Measurements from ENCODE around the gene JOSD2. TPM values are rescaled to one million over a fixed set of nuclear protein-coding genes. Genes with fewer than 3 reads are reported as not detected.

The JOSD2 gene
- total and polyA plus RNA-seq, 2 donors (not counting 1 experiment from before 2014, with no cell fraction given): 25.0 to 32.8 TPM

DNA sequence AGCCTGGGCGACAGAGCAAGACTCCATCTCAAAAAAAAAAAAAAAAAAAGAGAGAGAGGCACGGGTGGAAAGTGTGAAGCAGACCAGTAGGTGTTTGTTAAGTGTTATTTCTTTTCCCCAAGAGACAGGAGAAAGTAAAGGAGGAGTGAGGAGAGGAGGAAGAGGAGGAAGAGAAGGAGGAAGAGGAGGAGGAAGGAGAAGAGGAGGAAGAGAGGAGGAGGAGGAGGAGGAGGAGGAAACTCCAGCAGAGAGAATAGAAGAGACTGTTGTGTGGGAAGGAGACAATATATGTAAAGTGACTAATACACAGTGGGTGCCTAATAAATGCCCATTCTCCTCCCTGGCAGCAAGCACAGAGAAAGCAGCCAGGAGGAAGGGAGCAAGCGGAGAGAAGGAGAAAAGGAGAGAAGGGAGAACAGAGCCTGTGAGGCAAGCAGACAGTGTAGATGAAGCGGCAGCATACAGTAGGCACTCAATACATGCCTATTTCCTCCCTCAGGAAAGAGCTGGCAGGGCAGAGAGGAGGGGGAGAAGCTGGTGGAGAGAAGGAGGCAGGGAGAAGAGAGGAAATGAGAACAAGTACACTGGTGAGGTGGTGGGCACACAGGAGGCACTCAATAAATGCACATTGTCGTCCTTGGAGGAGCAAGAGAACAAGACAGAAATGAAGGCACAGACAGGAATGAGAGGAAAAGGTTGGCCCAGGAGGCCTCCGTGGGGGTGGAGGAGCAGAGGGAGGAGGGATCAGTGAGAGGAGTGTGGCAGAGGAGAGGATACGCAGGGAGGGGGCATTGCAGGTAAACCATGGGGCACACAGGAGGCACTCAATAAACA, 16.6 kb downstream of the JOSD2 start:
- H3K79me2 ChIP-seq (ENCODE audit: control insufficient read depth, insufficient read depth, low read length): no peaks in the 10 kb centered on the region
- H3K27me3 ChIP-seq (replicated peaks in 1 of 4; ENCODE audit: control extremely low read depth in 1 of 4, control insufficient read depth in 3 of 4, insufficient read depth in 4 of 4, low read length in 3 of 4): no peaks in the 10 kb centered on the region
- no peak overlapping the region for H3K4me2 ChIP-seq (replicated peaks; ENCODE audit: low read depth, low read length, poor library complexity, severe bottlenecking)
- H3K4me3 Mint-ChIP-seq: no peak overlapping the region
- H3K27ac ChIP-seq (ENCODE audit: low read length in 2 of 2): no peak overlapping the region
- 71% methylated on average over 2 of the region's 7 CpGs for WGBS (ENCODE audit: insufficient coverage)
- no peak overlapping the region for H2AFZ ChIP-seq (ENCODE audit: insufficient read depth, low read depth, low read length, poor library complexity, severe bottlenecking)
- H3K9me3 ChIP-seq (ENCODE audit: control extremely low read depth in 1 of 3, control insufficient read depth in 2 of 3, insufficient read depth in 1 of 3, low read length in 2 of 3): peaks cover 0 to 8% (median 0%) of the 10 kb centered on the region in 3 donors
- TF ChIP-seq, protein P1, sequence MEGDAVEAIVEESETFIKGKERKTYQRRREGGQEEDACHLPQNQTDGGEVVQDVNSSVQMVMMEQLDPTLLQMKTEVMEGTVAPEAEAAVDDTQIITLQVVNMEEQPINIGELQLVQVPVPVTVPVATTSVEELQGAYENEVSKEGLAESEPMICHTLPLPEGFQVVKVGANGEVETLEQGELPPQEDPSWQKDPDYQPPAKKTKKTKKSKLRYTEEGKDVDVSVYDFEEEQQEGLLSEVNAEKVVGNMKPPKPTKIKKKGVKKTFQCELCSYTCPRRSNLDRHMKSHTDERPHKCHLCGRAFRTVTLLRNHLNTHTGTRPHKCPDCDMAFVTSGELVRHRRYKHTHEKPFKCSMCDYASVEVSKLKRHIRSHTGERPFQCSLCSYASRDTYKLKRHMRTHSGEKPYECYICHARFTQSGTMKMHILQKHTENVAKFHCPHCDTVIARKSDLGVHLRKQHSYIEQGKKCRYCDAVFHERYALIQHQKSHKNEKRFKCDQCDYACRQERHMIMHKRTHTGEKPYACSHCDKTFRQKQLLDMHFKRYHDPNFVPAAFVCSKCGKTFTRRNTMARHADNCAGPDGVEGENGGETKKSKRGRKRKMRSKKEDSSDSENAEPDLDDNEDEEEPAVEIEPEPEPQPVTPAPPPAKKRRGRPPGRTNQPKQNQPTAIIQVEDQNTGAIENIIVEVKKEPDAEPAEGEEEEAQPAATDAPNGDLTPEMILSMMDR (IDR thresholded peaks at IDR 0.05): no peak
- no peak for TF ChIP-seq EZH2 (IDR thresholded peaks at IDR 0.05; ENCODE audit: borderline replicate concordance, insufficient read depth, low read depth, low read length, poor library complexity, severe bottlenecking)
- no peak overlapping the region for H3K9ac ChIP-seq (ENCODE audit: low read length)
- POLR2A ChIA-PET: no interaction called here
- H3K36me3 ChIP-seq (replicated peaks in 1 of 2; ENCODE audit: control extremely low read depth in 1 of 2, control insufficient read depth in 1 of 2, extremely low read depth in 1 of 2, insufficient read depth in 2 of 2, low read length in 1 of 2): no peaks in the 10 kb centered on the region
- no peaks in the 10 kb centered on the region for H3K27me3 Mint-ChIP-seq
- no peak for ATAC-seq (ENCODE audit: low read depth)
- no peaks in the 10 kb centered on the region for H4K20me1 ChIP-seq (ENCODE audit: control insufficient read depth, insufficient read depth, low read length, poor library complexity, severe bottlenecking)
- H3K4me1 Mint-ChIP-seq: peaks cover 23% of the 10 kb centered on the region
- CTCF ChIA-PET: interaction anchor here (0.5 kb wide), 1 partner anchor 307 kb away, joined by 4 read pairs; no protein-coding TSS in a partner anchor
- no peak for DNase-seq
- H3K9me3 Mint-ChIP-seq (ENCODE audit: insufficient read depth): no peaks in the 10 kb centered on the region
- H3K27ac Mint-ChIP-seq: peak overlapping the region; percentile 37
- H3K4me3 ChIP-seq (ENCODE audit: control extremely low read depth in 1 of 5, extremely low read depth in 1 of 5, insufficient read depth in 1 of 5, low read depth in 2 of 5, low read length in 4 of 5): no peak overlapping the region
- intact Hi-C loops (cut with micrococcal nuclease): no loop called here
- peaks cover 12% of the 10 kb centered on the region in 2 donors for H3K4me1 ChIP-seq (ENCODE audit: control insufficient read depth in 2 of 2, insufficient read depth in 2 of 2, low read length in 2 of 2)

DNA sequence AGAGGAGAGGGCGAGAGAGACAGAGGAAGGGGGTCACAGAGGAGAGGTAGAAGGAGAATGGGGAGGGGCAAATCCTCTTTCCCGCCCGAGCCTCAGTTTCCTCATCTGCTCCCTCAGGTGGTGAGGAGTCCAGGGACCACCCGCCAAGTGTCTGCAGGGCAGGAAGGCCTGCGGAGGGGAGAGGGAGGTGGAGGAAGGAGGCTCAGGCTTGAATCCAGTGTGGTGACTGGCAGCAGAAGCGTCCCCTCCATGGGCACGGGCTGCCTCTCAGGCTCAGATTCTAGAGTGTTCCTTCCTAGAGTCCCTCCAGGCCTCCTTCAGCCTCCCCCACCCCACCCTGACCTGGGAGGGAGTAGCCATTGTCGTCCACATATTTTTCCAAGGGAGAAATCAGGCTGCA, 17.8 kb downstream of the JOSD2 start:
- Histone ChIP-seq H3K9ac (ENCODE audit: low read length) (no peak overlapping the region), H3K4me3 (ENCODE audit: control extremely low read depth in 1 of 5, extremely low read depth in 1 of 5, insufficient read depth in 1 of 5, low read depth in 2 of 5, low read length in 4 of 5) (no peak overlapping the region), H3K27me3 (replicated peaks in 1 of 4; ENCODE audit: control extremely low read depth in 1 of 4, control insufficient read depth in 3 of 4, insufficient read depth in 4 of 4, low read length in 3 of 4) (no peaks in the 10 kb centered on the region), H3K4me2 (replicated peaks; ENCODE audit: low read depth, low read length, poor library complexity, severe bottlenecking) (no peak overlapping the region), H3K9me3 (ENCODE audit: control extremely low read depth in 1 of 3, control insufficient read depth in 2 of 3, insufficient read depth in 1 of 3, low read length in 2 of 3) (peaks cover 0 to 5% (median 0%) of the 10 kb centered on the region in 3 donors), H3K27ac (ENCODE audit: low read length in 2 of 2) (no peak overlapping the region), H3K4me1 (ENCODE audit: control insufficient read depth in 2 of 2, insufficient read depth in 2 of 2, low read length in 2 of 2) (peaks cover 12% of the 10 kb centered on the region in 2 donors), H3K36me3 (replicated peaks in 1 of 2; ENCODE audit: control extremely low read depth in 1 of 2, control insufficient read depth in 1 of 2, extremely low read depth in 1 of 2, insufficient read depth in 2 of 2, low read length in 1 of 2) (no peaks in the 10 kb centered on the region), H3K79me2 (ENCODE audit: control insufficient read depth, insufficient read depth, low read length) (no peaks in the 10 kb centered on the region), H2AFZ (ENCODE audit: insufficient read depth, low read depth, low read length, poor library complexity, severe bottlenecking) (no peak overlapping the region), H4K20me1 (ENCODE audit: control insufficient read depth, insufficient read depth, low read length, poor library complexity, severe bottlenecking) (no peaks in the 10 kb centered on the region)
- H3K4me3 Mint-ChIP-seq: no peak overlapping the region
- peaks cover 24% of the 10 kb centered on the region for H3K4me1 Mint-ChIP-seq
- ChIA-PET POLR2A (no interaction called here), CTCF (no interaction called here)
- no peaks in the 10 kb centered on the region for H3K9me3 Mint-ChIP-seq (ENCODE audit: insufficient read depth)
- H3K27ac Mint-ChIP-seq: no peak overlapping the region
- intact Hi-C loops (cut with micrococcal nuclease): no loop called here
- ATAC-seq (ENCODE audit: low read depth) (no peak), DNase-seq (no peak)
- H3K27me3 Mint-ChIP-seq: no peaks in the 10 kb centered on the region
- WGBS (ENCODE audit: insufficient coverage): 96% methylated on average over 8 of the region's 8 CpGs
- no peak for TF ChIP-seq EZH2 (IDR thresholded peaks at IDR 0.05; ENCODE audit: borderline replicate concordance, insufficient read depth, low read depth, low read length, poor library complexity, severe bottlenecking)
- TF ChIP-seq, protein P1 (IDR thresholded peaks at IDR 0.05): no peak
